ENCODE measurements around the gene GLI3.

GLI3 gene

GRCh38 chr7:42033480-42033879 lies 203.5 kb downstream of the GLI3 start:
- no peaks in the 10 kb centered on the region for H3K27me3 ChIP-seq (ENCODE audit: low read depth, low read length)
- no peak overlapping the region for H3K4me3 ChIP-seq (ENCODE audit: low read length)
- no peak overlapping the region for H3K9ac ChIP-seq (ENCODE audit: low read length)
- H3K79me2 ChIP-seq (ENCODE audit: low read length) = no peaks in the 10 kb centered on the region
- TF ChIP-seq EZH2phosphoT487 (IDR thresholded peaks at IDR 0.05; ENCODE audit: low read depth) (no peak), CTCF (IDR thresholded peaks at IDR 0.05; ENCODE audit: low read depth, low read length) (no peak)
- H3K9me3 ChIP-seq (ENCODE audit: insufficient read depth, low read length) = no peaks in the 10 kb centered on the region
- H3K4me2 ChIP-seq (ENCODE audit: low read length) = no peak overlapping the region
- no peaks in the 10 kb centered on the region for H3K4me1 ChIP-seq (ENCODE audit: low read length)
- no peak overlapping the region for H2AFZ ChIP-seq (ENCODE audit: low read depth, low read length)
- no peak overlapping the region for H3K27ac ChIP-seq (ENCODE audit: low read length)
- H4K20me1 ChIP-seq (ENCODE audit: insufficient read depth, low read length) = no peaks in the 10 kb centered on the region; the same call in 1 of the 2 replicates
- no peaks in the 10 kb centered on the region for H3K36me3 ChIP-seq (replicated peaks; ENCODE audit: low read depth, low read length)

- Histone ChIP-seq H2AFZ (ENCODE audit: low read depth, low read length) (no peak overlapping the region), H3K4me1 (ENCODE audit: low read length) (no peaks in the 10 kb centered on the region), H3K4me3 (ENCODE audit: low read length) (no peak overlapping the region), H3K27me3 (ENCODE audit: low read depth, low read length) (no peaks in the 10 kb centered on the region), H3K9ac (ENCODE audit: low read length) (no peak overlapping the region), H3K27ac (ENCODE audit: low read length) (no peak overlapping the region), H3K36me3 (replicated peaks; ENCODE audit: low read depth, low read length) (no peaks in the 10 kb centered on the region), H3K79me2 (ENCODE audit: low read length) (no peaks in the 10 kb centered on the region), H4K20me1 (ENCODE audit: insufficient read depth, low read length) (no peaks in the 10 kb centered on the region), H3K9me3 (ENCODE audit: insufficient read depth, low read length) (no peaks in the 10 kb centered on the region), H3K4me2 (ENCODE audit: low read length) (no peak overlapping the region)
- no peak for TF ChIP-seq EZH2phosphoT487 (IDR thresholded peaks at IDR 0.05; ENCODE audit: low read depth)
- no peak for TF ChIP-seq CTCF (IDR thresholded peaks at IDR 0.05; ENCODE audit: low read depth, low read length)
Observed at GRCh38 chr7:42029405-42029804, 207.6 kb downstream of the GLI3 start.

GRCh38 chr7:42027521-42027920 lies 209.5 kb downstream of the GLI3 start:
- H3K36me3 ChIP-seq (replicated peaks; ENCODE audit: low read depth, low read length) = no peaks in the 10 kb centered on the region
- no peak overlapping the region for H2AFZ ChIP-seq (ENCODE audit: low read depth, low read length)
- no peak overlapping the region for H3K4me2 ChIP-seq (ENCODE audit: low read length)
- no peaks in the 10 kb centered on the region for H3K9me3 ChIP-seq (ENCODE audit: insufficient read depth, low read length)
- TF ChIP-seq CTCF (IDR thresholded peaks at IDR 0.05; ENCODE audit: low read depth, low read length) (no peak), EZH2phosphoT487 (IDR thresholded peaks at IDR 0.05; ENCODE audit: low read depth) (no peak)
- H3K4me1 ChIP-seq (ENCODE audit: low read length) = no peaks in the 10 kb centered on the region
- 0 out of 2 replicates have a peak, but pooled peaks cover 6% of the 10 kb centered on the region for H3K27me3 ChIP-seq (ENCODE audit: low read depth, low read length)
- no peak overlapping the region for H3K27ac ChIP-seq (ENCODE audit: low read length)
- H3K79me2 ChIP-seq (ENCODE audit: low read length) = no peaks in the 10 kb centered on the region
- H3K4me3 ChIP-seq (ENCODE audit: low read length) = no peak overlapping the region
- no peak overlapping the region for H3K9ac ChIP-seq (ENCODE audit: low read length)
- H4K20me1 ChIP-seq (ENCODE audit: insufficient read depth, low read length) = no peaks in the 10 kb centered on the region

- Histone ChIP-seq H2AFZ (ENCODE audit: low read depth, low read length) (no peak overlapping the region), H3K4me1 (ENCODE audit: low read length) (no peaks in the 10 kb centered on the region), H3K4me2 (ENCODE audit: low read length) (no peak overlapping the region), H4K20me1 (ENCODE audit: insufficient read depth, low read length) (no peaks in the 10 kb centered on the region), H3K27me3 (ENCODE audit: low read depth, low read length) (peaks cover 6% of the 10 kb centered on the region; the same call in 1 of the 2 replicates), H3K9ac (ENCODE audit: low read length) (no peak overlapping the region), H3K36me3 (replicated peaks; ENCODE audit: low read depth, low read length) (no peaks in the 10 kb centered on the region), H3K79me2 (ENCODE audit: low read length) (no peaks in the 10 kb centered on the region), H3K4me3 (ENCODE audit: low read length) (no peak overlapping the region), H3K27ac (ENCODE audit: low read length) (no peak overlapping the region), H3K9me3 (ENCODE audit: insufficient read depth, low read length) (no peaks in the 10 kb centered on the region)
- TF ChIP-seq CTCF (IDR thresholded peaks at IDR 0.05; ENCODE audit: low read depth, low read length) (no peak), EZH2phosphoT487 (IDR thresholded peaks at IDR 0.05; ENCODE audit: low read depth) (no peak)
Observed at GRCh38 chr7:42026622-42027197, 210.3 kb downstream of the GLI3 start.

Data from OCI-LY3 (cell line).